ENCODE results near the gene MT1H. TPM values are rescaled to one million over a fixed set of nuclear protein-coding genes. Genes with fewer than 3 reads are reported as not detected.

The MT1H gene
- total RNA-seq, 1 donor from 2014 or later = not detected

- Mint-ChIP-seq H3K9me3 (no peaks in the 10 kb centered on the region), H3K4me1 (peaks cover 15% of the 10 kb centered on the region), H3K27ac (no peak overlapping the region), H3K27me3 (ENCODE audit: low read depth) (peaks cover 90% of the 10 kb centered on the region), H3K4me3 (peak overlapping the region; percentile 65), H3K36me3 (no peaks in the 10 kb centered on the region)
- no peak for DNase-seq (ENCODE audit: low spot score in 2 of 2, unreplicated experiment in 2 of 2)
- TF ChIP-seq CTCF (IDR thresholded peaks at IDR 0.05; ENCODE audit: unreplicated experiment) = no peak
These were observed 38.4 kb upstream of the MT1H start for GRCh38 chr16:56631197-56631596.

GRCh38 chr16:56631832-56632155 lies 37.8 kb upstream of the MT1H start:
- H3K27me3 Mint-ChIP-seq (ENCODE audit: low read depth) = peaks cover 90% of the 10 kb centered on the region
- no peak overlapping the region for H3K27ac Mint-ChIP-seq
- H3K36me3 Mint-ChIP-seq = no peaks in the 10 kb centered on the region

GRCh38 chr16:56632156-56632847 lies 37.3 kb upstream of the MT1H start, which contains the start of gene MT1M:
TSS of gene MT1M (plus strand) at chr16:56632659. CDS start at chr16:56632732, 73 bp downstream.
- Mint-ChIP-seq H3K27me3 (ENCODE audit: low read depth) (peaks cover 90% of the 10 kb centered on the region), H3K9me3 (no peaks in the 10 kb centered on the region), H3K4me3 (peak within 1 kb of the TSS; percentile 65), H3K4me1 (peaks cover 11% of the 10 kb centered on the region), H3K36me3 (no peaks in the 10 kb centered on the region), H3K27ac (no peak within 1 kb of the TSS)
- TF ChIP-seq CTCF (IDR thresholded peaks at IDR 0.05; ENCODE audit: unreplicated experiment) = no peak
- no peak for DNase-seq (ENCODE audit: low spot score in 2 of 2, unreplicated experiment in 2 of 2)

More at GRCh38 chr16:56631832-56632155, 37.8 kb upstream of the MT1H start:
- TF ChIP-seq CTCF (IDR thresholded peaks at IDR 0.05; ENCODE audit: unreplicated experiment) = no peak
- peaks cover 15% of the 10 kb centered on the region for H3K4me1 Mint-ChIP-seq
- H3K4me3 Mint-ChIP-seq = peak overlapping the region; percentile 65
- no peaks in the 10 kb centered on the region for H3K9me3 Mint-ChIP-seq
- DNase-seq (ENCODE audit: low spot score in 2 of 2, unreplicated experiment in 2 of 2) = no peak

- Mint-ChIP-seq H3K27me3 (ENCODE audit: low read depth) (peaks cover 94% of the 10 kb centered on the region), H3K36me3 (no peaks in the 10 kb centered on the region), H3K9me3 (no peaks in the 10 kb centered on the region), H3K4me1 (peaks cover 14% of the 10 kb centered on the region), H3K4me3 (peak overlapping the region; percentile 56), H3K27ac (no peak overlapping the region)
- no peak for DNase-seq (ENCODE audit: low spot score in 2 of 2, unreplicated experiment in 2 of 2)
- no peak for TF ChIP-seq CTCF (IDR thresholded peaks at IDR 0.05; ENCODE audit: unreplicated experiment)
These were observed 36.7 kb upstream of the MT1H start for GRCh38 chr16:56632848-56633365.

- Mint-ChIP-seq H3K9me3 (no peaks in the 10 kb centered on the region), H3K27me3 (ENCODE audit: low read depth) (peaks cover 99% of the 10 kb centered on the region), H3K4me1 (peaks cover 17% of the 10 kb centered on the region), H3K27ac (no peak overlapping the region), H3K4me3 (no peak overlapping the region), H3K36me3 (no peaks in the 10 kb centered on the region)
- no peak for DNase-seq (ENCODE audit: low spot score in 2 of 2, unreplicated experiment in 2 of 2)
- TF ChIP-seq CTCF (IDR thresholded peaks at IDR 0.05; ENCODE audit: unreplicated experiment) = no peak
These were observed 36.1 kb upstream of the MT1H start for GRCh38 chr16:56633535-56633934.
